ENCODE data around the gene ATP1A2.

Gene ATP1A2

GRCh38 chr1:160115545-160116282 is at the start of gene ATP1A2:
ATP1A2 (plus strand) TSS chr1:160115759; CDS start chr1:160115862, 103 bp downstream.
- DNase-seq, result no peak

- DNase-seq, result no peak
These were observed 48.5 kb upstream of the ATP1A2 start for GRCh38 chr1:160066829-160067745.

- no peak for DNase-seq
These were observed 47.3 kb upstream of the ATP1A2 start for GRCh38 chr1:160068225-160068624.

- no peak for DNase-seq
These were observed 45.9 kb upstream of the ATP1A2 start, which contains the start of gene KCNJ10 for GRCh38 chr1:160069460-160070231. KCNJ10 (minus strand) TSS chr1:160070160; CDS start chr1:160042532, 27,628 bp downstream.

GRCh38 chr1:160070243-160071163 is 45.1 kb upstream of the ATP1A2 start:
- DNase-seq, result peak; percentile 82

GRCh38 chr1:160071289-160071688 is 44.3 kb upstream of the ATP1A2 start:
- DNase-seq, result no peak

GRCh38 chr1:160074865-160075264 is 40.7 kb upstream of the ATP1A2 start:
- DNase-seq, result no peak

GRCh38 chr1:160075836-160076235 is 39.7 kb upstream of the ATP1A2 start:
- no peak for DNase-seq

GRCh38 chr1:160076295-160076694 is 39.3 kb upstream of the ATP1A2 start:
- no peak for DNase-seq

- no peak for DNase-seq
These were observed 38.1 kb upstream of the ATP1A2 start for GRCh38 chr1:160077486-160077885.

- DNase-seq, result peak; percentile 45
These were observed 36.9 kb upstream of the ATP1A2 start for GRCh38 chr1:160078512-160079195.

- DNase-seq, result no peak
These were observed 36.1 kb upstream of the ATP1A2 start for GRCh38 chr1:160079448-160079847.

- DNase-seq, result no peak
These were observed 35.0 kb upstream of the ATP1A2 start for GRCh38 chr1:160080381-160081100.

- DNase-seq, result no peak
These were observed 34.2 kb upstream of the ATP1A2 start, which contains the start of gene KCNJ9 for GRCh38 chr1:160081261-160081936. KCNJ9 (plus strand) TSS chr1:160081538; CDS start chr1:160084031, 2,493 bp downstream.

- DNase-seq, result no peak
These were observed 33.1 kb upstream of the ATP1A2 start for GRCh38 chr1:160082487-160082886.

- no peak for DNase-seq
These were observed 32.6 kb upstream of the ATP1A2 start for GRCh38 chr1:160082926-160083325.

- DNase-seq, result peak; percentile 72
These were observed 31.4 kb upstream of the ATP1A2 start for GRCh38 chr1:160083968-160084770.

GRCh38 chr1:160084771-160085321 is 30.7 kb upstream of the ATP1A2 start:
- no peak for DNase-seq
